ENCODE data around the gene IL12A. TPM values are rescaled to one million over a fixed set of nuclear protein-coding genes. Genes with fewer than 3 reads are reported as not detected.

The IL12A gene
- total and polyA plus RNA-seq, 2 of the 8 experiments (the other 6 are each of a cell fraction or from before 2014, with no cell fraction given): 0.41 to 0.92 TPM

- Histone ChIP-seq H2BK12ac (ENCODE audit: low read depth, low read length) (no peak overlapping the region), H4K5ac (ENCODE audit: insufficient read length, low read depth, low read length) (no peak overlapping the region), H3K56ac (replicated peaks; ENCODE audit: insufficient read length, low read depth, low read length) (no peak overlapping the region), H2BK20ac (ENCODE audit: low read length) (no peak overlapping the region), H2BK120ac (replicated peaks; ENCODE audit: low read depth, low read length) (no peak overlapping the region), H2BK15ac (ENCODE audit: low read length) (no peak overlapping the region), H3K18ac (ENCODE audit: extremely low read depth, low read length) (no peak overlapping the region), H3K14ac (ENCODE audit: insufficient read length) (no peak overlapping the region), H4K8ac (ENCODE audit: extremely low read depth, insufficient read depth, low read length) (no peak overlapping the region), H4K20me1 (replicated peaks in 1 of 2; ENCODE audit: control insufficient read depth in 1 of 2, insufficient read depth in 2 of 2, low read length in 2 of 2) (no peaks in the 10 kb centered on the region), H3K4me3 (ENCODE audit: extremely low read depth in 1 of 4, insufficient read depth in 2 of 4, low read depth in 3 of 4, low read length in 4 of 4) (no peak overlapping the region), H3K23ac (ENCODE audit: insufficient read length) (no peak overlapping the region), H2AK5ac (ENCODE audit: low read depth, low read length) (no peak overlapping the region), H4K91ac (replicated peaks; ENCODE audit: insufficient read length, low read length) (no peak overlapping the region), H3K79me1 (ENCODE audit: low read depth, low read length) (no peaks in the 10 kb centered on the region), H3K27me3 (replicated peaks in 1 of 4; ENCODE audit: control insufficient read depth in 3 of 4, extremely low read depth in 1 of 4, insufficient read depth in 3 of 4, low read length in 3 of 4) (no peaks in the 10 kb centered on the region), H3K36me3 (ENCODE audit: control insufficient read depth in 2 of 4, insufficient read depth in 4 of 4, low read length in 3 of 4) (no peaks in the 10 kb centered on the region), H3K4me1 (replicated peaks in 1 of 4; ENCODE audit: control insufficient read depth in 3 of 4, insufficient read depth in 4 of 4, low read length in 3 of 4) (no peaks in the 10 kb centered on the region), H3K79me2 (ENCODE audit: control insufficient read depth in 1 of 2, insufficient read depth in 2 of 2, low read length in 2 of 2) (no peaks in the 10 kb centered on the region), H3K9ac (replicated peaks in 1 of 4; ENCODE audit: extremely low read depth in 1 of 4, low read depth in 3 of 4, low read length in 3 of 4) (no peak overlapping the region), H2AFZ (ENCODE audit: low read length) (no peak overlapping the region), H3K4ac (replicated peaks; ENCODE audit: insufficient read length, low read depth, low read length) (no peak overlapping the region), H3K9me3 (ENCODE audit: insufficient read depth in 2 of 2, low read depth in 1 of 2, low read length in 1 of 2) (no peaks in the 10 kb centered on the region), H3K27ac (ENCODE audit: low read depth, low read length) (no peak overlapping the region), H3K23me2 (ENCODE audit: low read depth, low read length) (no peaks in the 10 kb centered on the region), H3K4me2 (ENCODE audit: insufficient read depth in 1 of 2, low read depth in 2 of 2, low read length in 2 of 2) (no peak overlapping the region), H2BK5ac (ENCODE audit: low read depth, low read length) (no peak overlapping the region)
- DNase-seq (ENCODE audit: low read depth in 1 of 2, low spot score in 2 of 2): no peak
- TF ChIP-seq KDM1A (IDR thresholded peaks at IDR 0.05; ENCODE audit: borderline replicate concordance, low read length): no peak
- TF ChIP-seq RNF2 (IDR thresholded peaks at IDR 0.05; ENCODE audit: borderline replicate concordance, low read depth, low read length, missing control alignments, poor library complexity, severe bottlenecking): no peak
- no peak for TF ChIP-seq TAF1 (IDR thresholded peaks at IDR 0.05; ENCODE audit: low read depth, low read length)
- TF ChIP-seq SUZ12 (IDR thresholded peaks at IDR 0.05; ENCODE audit: low read length): no peak
- no peak for TF ChIP-seq HDAC2 (IDR thresholded peaks at IDR 0.05; ENCODE audit: borderline replicate concordance in 1 of 2, low read depth in 2 of 2, low read length in 2 of 2)
- TF ChIP-seq HDAC6 (IDR thresholded peaks at IDR 0.05; ENCODE audit: low read depth, low read length): no peak
- TF ChIP-seq EP300 (IDR thresholded peaks at IDR 0.05; ENCODE audit: borderline replicate concordance in 1 of 2, low read depth in 2 of 2, low read length in 2 of 2): no peak
- TF ChIP-seq SIRT6 (IDR thresholded peaks at IDR 0.05; ENCODE audit: low read length): no peak
- no peak for TF ChIP-seq POU5F1 (IDR thresholded peaks at IDR 0.05; ENCODE audit: low read depth, low read length)
- no peak for TF ChIP-seq ZNF274 (IDR thresholded peaks at IDR 0.05; ENCODE audit: borderline replicate concordance, extremely low read depth, low read length)
- TF ChIP-seq BACH1 (IDR thresholded peaks at IDR 0.05; ENCODE audit: low read length): no peak
- no peak for TF ChIP-seq SIX5 (IDR thresholded peaks at IDR 0.05; ENCODE audit: low read depth, low read length)
- no peak for TF ChIP-seq PHF8 (conservative IDR thresholded peaks at IDR 0.05; ENCODE audit: low read depth, low read length)
- no peak for FAIRE-seq
- CTCF ChIA-PET (ENCODE audit: partially characterized antibody): interaction anchor here (1.1 to 10.0 kb wide), 4 partner anchors 14 to 122 kb away, joined by 3 to 238 read pairs (median 4); partner anchors contain the start of gene IL12A
- POLR2A ChIA-PET (ENCODE audit: partially characterized antibody): no interaction called here
Observed at GRCh38 chr3:160009525-160009924, 20.9 kb downstream of the IL12A start.
